A549 treated with ZK216348 at 1 μM for 4 hours (cell line): ENCODE data around the gene PTPN18. TPM values are rescaled to one million over a fixed set of nuclear protein-coding genes. Genes with fewer than 3 reads are reported as not detected.

Experiments used
- total RNA-seq: library from RNA; stranded (reverse); fragments of 200-300 nt; extraction: Qiagen RNA extraction; gene quantifications from 5 replicates; pipeline ENCODE4 v1.2.3, GENCODE V29; 2022; ENCODE audit warnings: low read depth

The PTPN18 gene
- total RNA-seq = 26.8 to 33.1 TPM (median 30.8 TPM) in 5 replicates

GRCh38 chr2:130355578-130356431, at the start of gene PTPN18:
TSS of gene PTPN18 (plus strand) at chr2:130356056. CDS start at chr2:130356108, 52 bp downstream.

GRCh38 chr2:130342533-130343275, 13.2 kb upstream of the PTPN18 start, which contains the start of gene IMP4:
TSS of gene IMP4 (plus strand) at chr2:130342897. CDS start at chr2:130342933, 36 bp downstream.

Other genes starting within 250 kb of the PTPN18 start
- gene POTEF, start 226.8 kb upstream of the PTPN18 start, total RNA-seq = not detected in 5 replicates
- 4.6 to 7.2 TPM (median 6.2 TPM) in 5 replicates for gene CCDC74B, start 210.9 kb upstream of the PTPN18 start, total RNA-seq
- 60.1 to 80.8 TPM (median 74.2 TPM) in 5 replicates for gene SMPD4, start 174.5 kb upstream of the PTPN18 start, total RNA-seq
- gene MZT2B, start 173.8 kb upstream of the PTPN18 start, total RNA-seq = 238 to 456 TPM (median 397 TPM) in 5 replicates
- gene TUBA3E, start 157.6 kb upstream of the PTPN18 start, total RNA-seq = 0.62 to 0.97 TPM (median 0.78 TPM) in 5 replicates
- gene IMP4, start 13.2 kb upstream of the PTPN18 start, total RNA-seq = 113 to 171 TPM (median 156 TPM) in 5 replicates
- gene POTEI, start 153.3 kb downstream of the PTPN18 start, total RNA-seq = not detected in 5 replicates
- not detected in 5 replicates for gene CFC1B, start 165.2 kb downstream of the PTPN18 start, total RNA-seq
- gene CFC1, start 243.5 kb downstream of the PTPN18 start, total RNA-seq = not detected in 5 replicates